ENCODE data around the gene ANO2. TPM values are rescaled to one million over a fixed set of nuclear protein-coding genes. Genes with fewer than 3 reads are reported as not detected.

Gene ANO2
- total and polyA plus RNA-seq, 2 experiments from 2014 or later, result 0.21 TPM; not detected in 1

- Histone ChIP-seq H3K9me3 (ENCODE audit: low read depth) (no peaks in the 10 kb centered on the region), H3K27me3 (peaks cover 20% of the 10 kb centered on the region), H3K4me1 (ENCODE audit: low read depth) (no peaks in the 10 kb centered on the region), H3K4me3 (no peak overlapping the region), H3K27ac (no peak overlapping the region), H3K36me3 (no peaks in the 10 kb centered on the region)
- no peak for DNase-seq (ENCODE audit: low read depth in 1 of 2, low spot score in 1 of 2)
- TF ChIP-seq CTCF (IDR thresholded peaks at IDR 0.05; ENCODE audit: low read depth, low read length), result no peak
Measured at GRCh38 chr12:5803532-5803931, 141.5 kb downstream of the ANO2 start.

GRCh38 chr12:5798242-5799015 is 146.6 kb downstream of the ANO2 start:
- H3K9me3 ChIP-seq (ENCODE audit: low read depth), result no peaks in the 10 kb centered on the region
- no peak for DNase-seq (ENCODE audit: low read depth in 1 of 2, low spot score in 1 of 2)
- H3K36me3 ChIP-seq, result no peaks in the 10 kb centered on the region
- H3K4me3 ChIP-seq, result no peak overlapping the region
- no peak overlapping the region for H3K27ac ChIP-seq
- TF ChIP-seq CTCF (IDR thresholded peaks at IDR 0.05; ENCODE audit: low read depth, low read length), result no peak
- H3K4me1 ChIP-seq (ENCODE audit: low read depth), result no peaks in the 10 kb centered on the region
- peaks cover 6% of the 10 kb centered on the region for H3K27me3 ChIP-seq

- H3K27ac ChIP-seq, result no peak overlapping the region
- H3K36me3 ChIP-seq, result no peaks in the 10 kb centered on the region
- H3K4me3 ChIP-seq, result no peak overlapping the region
- no peak for DNase-seq (ENCODE audit: low read depth in 1 of 2, low spot score in 1 of 2)
- H3K9me3 ChIP-seq (ENCODE audit: low read depth), result no peaks in the 10 kb centered on the region
- H3K4me1 ChIP-seq (ENCODE audit: low read depth), result no peaks in the 10 kb centered on the region
- TF ChIP-seq CTCF (IDR thresholded peaks at IDR 0.05; ENCODE audit: low read depth, low read length), result no peak
- H3K27me3 ChIP-seq, result peaks cover 5% of the 10 kb centered on the region
Measured at GRCh38 chr12:5797661-5798060, 147.4 kb downstream of the ANO2 start.

- no peaks in the 10 kb centered on the region for H3K36me3 ChIP-seq
- DNase-seq (ENCODE audit: low read depth in 1 of 2, low spot score in 1 of 2), result no peak
- H3K27ac ChIP-seq, result no peak overlapping the region
- H3K27me3 ChIP-seq, result peaks cover 2% of the 10 kb centered on the region
- H3K9me3 ChIP-seq (ENCODE audit: low read depth), result no peaks in the 10 kb centered on the region
- H3K4me3 ChIP-seq, result no peak overlapping the region
- no peak for TF ChIP-seq CTCF (IDR thresholded peaks at IDR 0.05; ENCODE audit: low read depth, low read length)
- H3K4me1 ChIP-seq (ENCODE audit: low read depth), result no peaks in the 10 kb centered on the region
Measured at GRCh38 chr12:5796959-5797225, 148.2 kb downstream of the ANO2 start.

- peak; percentile 2 to 75 for DNase-seq (ENCODE audit: low read depth in 1 of 2, low spot score in 1 of 2)
- no peak overlapping the region for H3K27ac ChIP-seq
- no peaks in the 10 kb centered on the region for H3K4me1 ChIP-seq (ENCODE audit: low read depth)
- H3K9me3 ChIP-seq (ENCODE audit: low read depth), result no peaks in the 10 kb centered on the region
- H3K27me3 ChIP-seq, result no peaks in the 10 kb centered on the region
- TF ChIP-seq CTCF (IDR thresholded peaks at IDR 0.05; ENCODE audit: low read depth, low read length), result peak; percentile 27
- H3K36me3 ChIP-seq, result no peaks in the 10 kb centered on the region
- no peak overlapping the region for H3K4me3 ChIP-seq
Measured at GRCh38 chr12:5796171-5796958, 148.7 kb downstream of the ANO2 start.

All from cardiac muscle cell (in vitro differentiated cells and primary cell).